ENCODE data around the gene IL17C. TPM values are rescaled to one million over a fixed set of nuclear protein-coding genes. Genes with fewer than 3 reads are reported as not detected.

Gene IL17C
- total and polyA plus RNA-seq, 12 donors, result not detected

GRCh38 chr16:88677721-88678120, 39.3 kb downstream of the IL17C start:
- Histone ChIP-seq H3K27me3 (peaks cover 16% of the 10 kb centered on the region), H3K27ac (no peak overlapping the region), H3K4me3 (no peak overlapping the region), H3K9me3 (replicated peaks in 1 of 3) (no peaks in the 10 kb centered on the region), H3K36me3 (replicated peaks in 1 of 2) (no peaks in the 10 kb centered on the region), H3K4me1 (replicated peaks in 1 of 2) (peaks cover 0 to 4% of the 10 kb centered on the region in 2 donors)
- no peak for DNase-seq
- WGBS, 4 donors, result 62 to 81% (median 69%) methylated on average over 6 to 13 of the region's 13 CpGs
- intact Hi-C loops (cut with DNase I), result no loop called here
- TF ChIP-seq POLR2A (IDR thresholded peaks at IDR 0.05), result no peak
- no peak for TF ChIP-seq CTCF (IDR thresholded peaks at IDR 0.05)

- no peaks in the 10 kb centered on the region for H3K36me3 ChIP-seq (replicated peaks in 1 of 2)
- H3K9me3 ChIP-seq (replicated peaks in 1 of 3), result no peaks in the 10 kb centered on the region
- peaks cover 0 to 4% of the 10 kb centered on the region in 2 donors for H3K4me1 ChIP-seq (replicated peaks in 1 of 2)
- intact Hi-C loops (cut with DNase I), result no loop called here
- H3K27ac ChIP-seq, result no peak overlapping the region
- WGBS, 4 donors, result 28 to 58% (median 51%) methylated on average over 4 to 32 of the region's 32 CpGs
- H3K27me3 ChIP-seq, result peaks cover 16% of the 10 kb centered on the region
- no peak for DNase-seq
- H3K4me3 ChIP-seq, result no peak overlapping the region
- TF ChIP-seq CTCF (IDR thresholded peaks at IDR 0.05), result no peak
- TF ChIP-seq POLR2A (IDR thresholded peaks at IDR 0.05), result no peak
These were observed 40.0 kb downstream of the IL17C start for GRCh38 chr16:88678224-88678979.

GRCh38 chr16:88680554-88681083, 42.2 kb downstream of the IL17C start:
- intact Hi-C loops (cut with DNase I), result no loop called here
- DNase-seq, result no peak
- peaks cover 16% of the 10 kb centered on the region for H3K27me3 ChIP-seq

More at GRCh38 chr16:88680554-88681083, 42.2 kb downstream of the IL17C start:
- no peaks in the 10 kb centered on the region for H3K9me3 ChIP-seq (replicated peaks in 1 of 3)
- 71 to 77% (median 75%) methylated on average over 5 of the region's 5 CpGs for WGBS, 4 donors
- H3K4me3 ChIP-seq, result no peak overlapping the region
- no peak overlapping the region for H3K27ac ChIP-seq
- TF ChIP-seq CTCF (IDR thresholded peaks at IDR 0.05), result no peak
- no peak for TF ChIP-seq POLR2A (IDR thresholded peaks at IDR 0.05)
- no peaks in the 10 kb centered on the region for H3K36me3 ChIP-seq (replicated peaks in 1 of 2)
- peaks cover under 1 to 13% of the 10 kb centered on the region in 2 donors for H3K4me1 ChIP-seq (replicated peaks in 1 of 2)
